ENCODE measurements around the gene NRP1.

NRP1 gene

GRCh38 chr10:33309406-33309805 is 25.1 kb downstream of the NRP1 start:
- TF ChIP-seq CTCF (IDR thresholded peaks at IDR 0.05; ENCODE audit: control extremely low read depth, extremely low read depth, low read depth, missing control alignments) = no peak
- POLR2A ChIA-PET = no interaction called here
- DNase-seq (ENCODE audit: extremely low spot score) = no peak
- CTCF ChIA-PET = no interaction called here

GRCh38 chr10:33307835-33308234 is 26.6 kb downstream of the NRP1 start:
- POLR2A ChIA-PET = no interaction called here
- no peak for DNase-seq (ENCODE audit: extremely low spot score)

DNA sequence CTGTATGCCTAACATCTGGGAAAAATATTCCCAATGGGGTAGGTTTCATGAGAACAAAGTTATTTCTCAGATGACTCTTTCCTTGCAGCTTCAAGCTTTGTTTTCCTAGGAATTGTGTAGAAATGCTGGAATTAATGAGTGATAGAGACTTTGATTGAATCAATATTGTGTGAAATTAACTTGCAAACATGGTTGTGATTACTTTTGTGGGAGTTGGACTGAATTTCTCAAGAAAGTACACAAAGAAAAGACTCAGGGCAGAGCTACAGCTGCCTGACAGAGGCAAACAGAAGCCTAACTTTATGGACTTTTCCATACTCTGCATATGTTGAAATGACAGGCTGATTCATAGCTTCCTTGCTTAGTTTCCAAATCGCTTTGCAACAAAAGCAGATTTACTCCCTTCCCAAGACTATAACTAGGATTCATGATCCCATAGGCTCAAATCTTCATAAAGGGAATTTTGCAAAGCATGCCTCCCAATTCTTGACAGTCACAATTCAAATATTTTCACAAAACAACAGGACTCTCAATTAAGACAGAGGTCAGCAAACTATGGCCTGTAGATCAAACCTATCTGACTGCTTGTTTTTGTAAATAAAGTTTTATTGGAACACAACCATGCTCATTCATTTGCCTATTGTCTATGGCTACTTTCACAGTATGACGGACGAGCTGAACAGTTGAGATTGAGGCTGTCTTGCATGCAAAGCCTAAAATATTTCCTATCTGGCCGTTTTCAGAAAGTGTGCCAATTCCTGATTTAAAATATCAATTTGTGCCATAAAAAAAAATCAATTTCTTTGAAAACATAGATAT is 27.6 kb downstream of the NRP1 start:
- POLR2A ChIA-PET = no interaction called here

More at GRCh38 chr10:33307835-33308234, 26.6 kb downstream of the NRP1 start:
- CTCF ChIA-PET = no interaction called here
- TF ChIP-seq CTCF (IDR thresholded peaks at IDR 0.05; ENCODE audit: control extremely low read depth, extremely low read depth, low read depth, missing control alignments) = no peak

DNA sequence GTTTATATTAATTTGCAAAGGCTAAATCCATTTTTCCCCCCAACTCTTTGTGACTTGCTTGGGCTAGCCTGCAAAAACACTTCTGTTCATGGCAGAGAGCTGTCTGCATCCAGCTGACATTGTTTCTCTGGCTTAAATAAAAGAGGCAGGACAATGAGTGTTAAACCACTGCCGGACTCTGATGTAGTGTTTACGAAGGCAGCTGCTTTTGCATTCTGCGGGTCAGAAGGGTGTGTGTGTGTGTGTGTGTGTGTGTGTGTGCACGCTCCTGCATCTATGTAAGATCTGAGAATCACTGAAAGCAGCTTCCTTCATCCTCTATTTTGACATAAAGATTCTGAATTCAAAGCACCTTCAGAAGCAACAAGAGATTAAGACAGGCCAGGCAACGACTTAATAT is 28.3 kb downstream of the NRP1 start:
- CTCF ChIA-PET = no interaction called here
- DNase-seq (ENCODE audit: extremely low spot score) = no peak
- no peak for TF ChIP-seq CTCF (IDR thresholded peaks at IDR 0.05; ENCODE audit: control extremely low read depth, extremely low read depth, low read depth, missing control alignments)
- POLR2A ChIA-PET = no interaction called here

More for the DNA sequence above, 27.6 kb downstream of the NRP1 start:
- DNase-seq (ENCODE audit: extremely low spot score) = no peak
- CTCF ChIA-PET = no interaction called here
- no peak for TF ChIP-seq CTCF (IDR thresholded peaks at IDR 0.05; ENCODE audit: control extremely low read depth, extremely low read depth, low read depth, missing control alignments)

- DNase-seq (ENCODE audit: extremely low spot score) = no peak
- POLR2A ChIA-PET = no interaction called here
- no peak for TF ChIP-seq CTCF (IDR thresholded peaks at IDR 0.05; ENCODE audit: control extremely low read depth, extremely low read depth, low read depth, missing control alignments)
- CTCF ChIA-PET = no interaction called here
Observed at GRCh38 chr10:33304423-33305225, 29.8 kb downstream of the NRP1 start.

GRCh38 chr10:33303988-33304387 is 30.5 kb downstream of the NRP1 start:
- no peak for DNase-seq (ENCODE audit: extremely low spot score)
- CTCF ChIA-PET = no interaction called here
- no peak for TF ChIP-seq CTCF (IDR thresholded peaks at IDR 0.05; ENCODE audit: control extremely low read depth, extremely low read depth, low read depth, missing control alignments)
- POLR2A ChIA-PET = no interaction called here

Measured in GM10248 (cell line).